Right renal cortex interstitium (tissue), 3 donors: Measurements from ENCODE around the gene SIVA1. TPM values are rescaled to one million over a fixed set of nuclear protein-coding genes. Genes with fewer than 3 reads are reported as not detected.
"Not testable (repeated sequence)": the region's sequence is repeated elsewhere in the genome, so short reads cannot be mapped to it uniquely, and the experiment has no call there.

Source experiments
- DNase-seq, 3 donors: peaks; one replicate each; pipeline ENCODE4 v3.0.0-alpha.2; 2013; ENCODE audit warnings: low read depth in 3 of 3, low spot score in 2 of 3
- polyA plus RNA-seq, 3 donors: library from polyadenylated mRNA; unstranded; fragments of 120-200 nt; gene quantifications; one replicate each; pipeline ENCODE4 v1.2.1, GENCODE V29; 2013; ENCODE audit not compliant: insufficient read length in 3 of 3

SIVA1 gene
- polyA plus RNA-seq, 3 donors = 45.3 to 63.5 (median 54.5) TPM

- DNase-seq = no peak
Measured at GRCh38 chr14:104750056-104750752, 2.7 kb upstream of the SIVA1 start.

GRCh38 chr14:104750753-104751057, 2.2 kb upstream of the SIVA1 start:
- DNase-seq = not testable (repeated sequence)

GRCh38 chr14:104751539-104752422, 1.2 kb upstream of the SIVA1 start:
- no peak for DNase-seq

- DNase-seq = no peak
Measured at GRCh38 chr14:104752423-104752734, 568 bp upstream of the SIVA1 start.

- no peak for DNase-seq
Measured at GRCh38 chr14:104753528-104754212, 723 bp downstream of the SIVA1 start.

GRCh38 chr14:104754213-104754851, 1.4 kb downstream of the SIVA1 start:
- no peak for DNase-seq

- no peak for DNase-seq
Measured at GRCh38 chr14:104755621-104756020, 2.7 kb downstream of the SIVA1 start.

- no peak for DNase-seq
Measured at GRCh38 chr14:104756477-104757237, 3.7 kb downstream of the SIVA1 start.

- no peak for DNase-seq
Measured at GRCh38 chr14:104757238-104757585, 4.3 kb downstream of the SIVA1 start.

GRCh38 chr14:104757681-104758392, 4.9 kb downstream of the SIVA1 start:
- DNase-seq = no peak

GRCh38 chr14:104758981-104759969, 6.3 kb downstream of the SIVA1 start:
- DNase-seq = no peak

- no peak for DNase-seq
Measured at GRCh38 chr14:104765517-104765916, 12.6 kb downstream of the SIVA1 start.

- DNase-seq = no peak
Measured at GRCh38 chr14:104766256-104766862, 13.4 kb downstream of the SIVA1 start.

GRCh38 chr14:104766863-104767633, 14.1 kb downstream of the SIVA1 start:
- no peak for DNase-seq

- no peak for DNase-seq
Measured at GRCh38 chr14:104767634-104767918, 14.6 kb downstream of the SIVA1 start.

GRCh38 chr14:104768437-104769323, 15.7 kb downstream of the SIVA1 start:
- DNase-seq = peak in 2 of 3 donors; percentile 53 to 68
